Amygdala (tissue), 56 donors: ENCODE results near the gene SLC8A2.

ENCODE experiments used
- DNase-seq, 56 donors: peaks; one replicate each; lab custom pipeline; 2025; lab: John Stamatoyannopoulos, UW

SLC8A2 gene, protein sequence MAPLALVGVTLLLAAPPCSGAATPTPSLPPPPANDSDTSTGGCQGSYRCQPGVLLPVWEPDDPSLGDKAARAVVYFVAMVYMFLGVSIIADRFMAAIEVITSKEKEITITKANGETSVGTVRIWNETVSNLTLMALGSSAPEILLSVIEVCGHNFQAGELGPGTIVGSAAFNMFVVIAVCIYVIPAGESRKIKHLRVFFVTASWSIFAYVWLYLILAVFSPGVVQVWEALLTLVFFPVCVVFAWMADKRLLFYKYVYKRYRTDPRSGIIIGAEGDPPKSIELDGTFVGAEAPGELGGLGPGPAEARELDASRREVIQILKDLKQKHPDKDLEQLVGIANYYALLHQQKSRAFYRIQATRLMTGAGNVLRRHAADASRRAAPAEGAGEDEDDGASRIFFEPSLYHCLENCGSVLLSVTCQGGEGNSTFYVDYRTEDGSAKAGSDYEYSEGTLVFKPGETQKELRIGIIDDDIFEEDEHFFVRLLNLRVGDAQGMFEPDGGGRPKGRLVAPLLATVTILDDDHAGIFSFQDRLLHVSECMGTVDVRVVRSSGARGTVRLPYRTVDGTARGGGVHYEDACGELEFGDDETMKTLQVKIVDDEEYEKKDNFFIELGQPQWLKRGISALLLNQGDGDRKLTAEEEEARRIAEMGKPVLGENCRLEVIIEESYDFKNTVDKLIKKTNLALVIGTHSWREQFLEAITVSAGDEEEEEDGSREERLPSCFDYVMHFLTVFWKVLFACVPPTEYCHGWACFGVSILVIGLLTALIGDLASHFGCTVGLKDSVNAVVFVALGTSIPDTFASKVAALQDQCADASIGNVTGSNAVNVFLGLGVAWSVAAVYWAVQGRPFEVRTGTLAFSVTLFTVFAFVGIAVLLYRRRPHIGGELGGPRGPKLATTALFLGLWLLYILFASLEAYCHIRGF

DNA sequence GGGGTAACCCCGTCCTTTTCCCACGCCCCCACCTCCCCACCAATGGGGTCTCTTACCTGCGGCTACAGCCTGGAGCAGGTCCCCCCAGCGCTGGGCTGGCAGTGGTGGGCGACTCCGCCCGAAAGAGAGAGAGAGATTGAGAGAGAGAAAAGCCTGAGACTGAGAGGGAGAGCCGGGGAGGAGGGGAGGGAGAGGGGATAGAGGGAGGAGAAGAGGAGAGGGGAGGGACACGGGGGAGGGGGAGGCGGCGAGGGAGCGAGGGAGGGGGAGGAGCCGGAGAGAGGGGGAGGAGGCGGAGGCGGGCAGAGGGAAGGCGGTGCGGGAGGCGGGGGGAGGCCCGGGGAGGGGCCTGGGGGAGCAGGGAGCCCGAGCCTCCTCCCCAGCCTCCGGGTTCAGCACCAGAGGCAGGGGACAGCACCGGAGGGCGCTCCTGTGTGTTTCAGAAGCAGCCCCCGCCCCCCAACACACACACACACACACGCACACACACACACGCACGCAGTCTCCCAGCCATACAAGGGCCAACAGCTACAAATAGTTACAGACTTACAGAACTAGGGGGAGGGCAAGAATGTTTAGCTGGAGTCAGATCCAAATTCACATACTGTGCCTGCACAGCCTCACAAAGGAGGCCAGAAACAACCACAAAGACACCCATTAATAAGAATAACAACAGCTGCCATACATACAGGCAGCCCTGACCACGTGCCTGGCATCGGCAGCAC is at the start of gene SLC8A2:
Gene SLC8A2, minus strand, starts transcription at position 161 of the 725 bp plus-strand sequence. CDS start 5,490 bp downstream, outside the sequence.
- peak in 40 of 56 donors; percentile 12 to 80 (median 46) for DNase-seq

DNA sequence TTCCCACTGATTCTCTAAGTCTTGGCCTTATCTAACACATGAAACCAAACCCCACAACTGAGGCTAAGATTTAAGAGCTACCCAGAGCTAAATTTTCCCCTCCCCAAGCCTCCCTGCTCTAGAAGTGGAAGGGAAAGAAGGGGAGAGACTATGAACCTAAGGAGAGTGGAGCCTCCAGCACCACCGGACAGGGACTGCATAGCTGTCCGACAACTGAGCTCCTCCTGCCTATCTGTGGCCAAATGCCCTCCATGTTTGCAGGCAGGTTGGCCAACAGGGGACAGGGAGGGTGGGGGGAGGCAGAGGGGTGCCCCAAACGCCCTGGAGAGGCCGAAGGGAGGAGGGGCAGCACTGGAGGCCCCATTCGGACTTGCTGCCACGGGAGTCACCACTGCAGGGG is 49.1 kb upstream of the SLC8A2 start:
- no peak for DNase-seq

DNA sequence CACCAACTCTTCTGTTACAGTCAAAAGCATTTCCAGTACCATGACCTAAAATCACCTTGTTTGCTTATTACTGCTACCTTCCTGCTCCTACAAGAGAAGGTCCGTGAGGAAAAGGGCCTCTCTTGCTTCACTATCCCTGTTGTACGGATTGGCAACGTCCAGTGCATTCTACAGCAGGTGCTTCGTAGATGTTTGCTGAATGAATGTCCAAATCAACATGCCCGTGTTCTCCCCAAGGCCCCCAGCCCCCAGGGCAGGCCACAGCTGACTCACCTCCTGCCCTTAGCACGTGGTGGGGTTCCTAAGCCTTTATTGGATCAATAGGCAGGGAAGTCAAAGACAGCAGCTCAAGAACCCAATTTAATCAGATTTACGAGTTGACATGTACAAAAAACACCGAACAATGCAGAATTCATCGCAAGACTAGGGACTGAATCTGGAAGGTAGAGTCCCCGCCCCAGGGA is 48.7 kb upstream of the SLC8A2 start:
- no peak for DNase-seq

DNA sequence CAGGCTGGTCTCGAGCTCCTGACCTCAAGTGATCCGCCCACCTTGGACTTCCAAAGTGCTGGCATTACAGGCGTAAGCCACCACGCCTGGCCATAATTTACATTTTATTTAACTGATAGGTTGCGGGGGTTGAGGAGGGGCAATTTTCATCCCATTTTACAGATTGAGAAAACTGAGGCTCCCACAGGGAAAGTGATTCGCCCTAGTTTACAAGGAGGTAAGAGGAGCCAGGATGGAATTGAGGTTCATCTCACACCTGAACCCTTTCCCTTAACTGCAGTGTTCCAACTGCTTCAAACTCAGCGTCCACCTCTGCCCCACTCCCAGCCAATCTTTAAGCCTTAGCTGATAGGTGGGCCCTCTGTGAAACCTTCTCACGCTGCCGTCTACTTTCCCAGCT is 47.2 kb upstream of the SLC8A2 start:
- no peak for DNase-seq

DNA sequence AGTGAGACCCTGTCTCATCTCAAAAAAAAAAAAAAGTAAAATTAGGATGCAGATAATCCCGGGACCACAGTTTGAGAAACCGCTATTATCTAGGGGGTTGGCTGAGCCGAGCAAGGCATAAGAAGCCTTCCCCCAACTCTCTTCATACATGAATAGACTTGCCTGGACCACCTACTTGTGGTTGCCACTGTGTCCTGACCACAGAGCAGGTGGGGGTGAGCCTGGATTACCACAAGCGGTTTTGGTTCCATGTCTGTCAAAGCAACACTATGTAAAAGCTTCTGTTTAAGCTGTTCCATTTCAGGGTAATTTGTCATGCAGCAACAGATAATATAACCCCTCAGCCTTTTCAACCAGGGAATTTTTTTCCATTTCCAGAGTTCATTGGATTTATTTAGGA is 46.4 kb upstream of the SLC8A2 start:
- no peak for DNase-seq

DNA sequence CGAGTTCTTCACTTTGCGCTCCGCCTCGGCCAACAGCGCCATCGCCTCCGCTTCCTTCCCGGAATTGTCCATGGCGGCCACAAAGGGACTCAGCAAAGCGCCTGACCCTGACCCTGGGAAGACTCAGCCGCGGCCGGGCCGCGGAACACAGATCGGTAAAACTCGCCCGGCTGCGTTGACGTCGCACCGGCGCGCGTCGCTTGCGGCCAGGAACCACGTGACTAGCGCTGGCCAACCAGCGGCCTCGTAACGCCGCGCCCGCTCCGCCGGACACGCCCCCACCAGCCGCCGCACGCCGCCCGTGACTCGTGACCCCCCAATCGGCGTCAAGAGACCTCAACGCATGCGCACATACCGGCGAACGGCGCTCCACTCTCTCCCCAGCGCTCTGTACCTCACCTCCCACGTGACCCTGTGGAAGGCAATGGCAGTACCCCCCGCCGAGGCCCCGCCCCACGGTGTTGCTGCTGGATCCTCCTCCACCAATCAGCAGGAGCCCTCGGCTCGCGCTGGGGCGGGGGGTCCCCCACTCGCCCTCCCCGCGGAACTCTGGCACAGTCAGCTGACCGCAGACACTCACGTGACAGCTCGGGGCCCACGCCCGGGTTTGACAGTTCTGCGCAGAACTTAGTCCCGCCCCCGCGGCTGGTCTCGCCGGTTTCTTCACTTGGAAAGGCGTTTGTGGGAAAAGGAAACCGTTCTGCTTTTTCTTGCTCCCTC is 43.3 kb upstream of the SLC8A2 start, which contains the start of gene NAPA:
Gene NAPA, minus strand, starts transcription at position 195 of the 720 bp plus-strand sequence. Its CDS starts 123 bp downstream, at position 72.
- peak; percentile 99 to 100 (median 100) for DNase-seq

DNA sequence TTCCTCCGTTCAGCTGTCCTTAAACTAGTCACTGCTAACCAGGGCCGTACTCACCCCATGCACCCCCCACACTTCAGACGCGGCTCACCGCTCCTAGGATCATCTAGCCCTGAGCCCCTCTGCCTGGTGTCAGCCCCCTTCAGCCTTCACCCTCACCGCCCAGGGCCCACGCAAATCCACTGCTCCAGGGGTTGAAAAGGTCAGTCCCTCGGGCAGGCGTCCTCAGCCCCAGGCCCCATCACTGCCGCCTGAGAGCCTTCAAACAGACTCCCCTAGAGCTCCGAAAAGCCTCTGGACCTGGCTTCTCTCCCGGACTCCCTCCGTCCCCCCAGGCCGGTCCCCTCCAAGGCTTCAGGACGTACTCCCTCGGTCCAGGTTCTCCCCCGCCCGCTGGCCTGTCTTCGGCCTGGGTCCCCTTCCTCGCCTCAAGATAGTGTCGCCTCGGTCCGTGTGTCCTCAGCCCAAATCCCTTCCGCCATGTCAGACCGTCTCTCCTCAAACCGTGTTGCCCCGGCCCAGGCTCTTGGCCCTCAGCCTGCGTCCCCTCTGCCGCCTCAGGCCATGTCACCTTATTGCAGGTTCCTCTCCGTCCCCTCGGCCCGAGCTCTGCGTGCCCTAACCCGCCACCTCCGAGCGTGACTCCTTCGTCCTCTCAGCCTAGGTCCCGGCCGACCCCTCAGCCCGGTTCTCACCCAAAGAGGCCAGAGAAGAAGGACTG is 42.6 kb upstream of the SLC8A2 start:
- DNase-seq, result no peak

DNA sequence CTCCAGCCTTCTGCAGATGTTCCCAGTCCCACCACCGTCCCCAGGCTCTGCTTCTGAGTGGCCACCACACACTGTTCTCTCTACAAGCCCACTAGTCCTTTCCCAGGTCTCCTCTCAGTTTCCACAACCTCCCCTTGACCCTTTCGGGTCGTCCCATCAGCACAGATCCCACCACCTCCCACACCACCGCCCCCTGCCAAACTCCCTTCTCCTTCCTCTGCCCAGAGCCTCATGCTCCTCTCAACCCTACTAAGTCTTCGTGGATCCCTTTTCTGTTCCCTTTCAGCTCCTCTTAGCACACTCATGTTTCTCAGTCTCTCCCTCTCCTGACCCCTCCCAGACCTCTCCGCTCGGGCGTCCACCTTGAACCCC is 41.2 kb upstream of the SLC8A2 start:
- DNase-seq, result no peak

DNA sequence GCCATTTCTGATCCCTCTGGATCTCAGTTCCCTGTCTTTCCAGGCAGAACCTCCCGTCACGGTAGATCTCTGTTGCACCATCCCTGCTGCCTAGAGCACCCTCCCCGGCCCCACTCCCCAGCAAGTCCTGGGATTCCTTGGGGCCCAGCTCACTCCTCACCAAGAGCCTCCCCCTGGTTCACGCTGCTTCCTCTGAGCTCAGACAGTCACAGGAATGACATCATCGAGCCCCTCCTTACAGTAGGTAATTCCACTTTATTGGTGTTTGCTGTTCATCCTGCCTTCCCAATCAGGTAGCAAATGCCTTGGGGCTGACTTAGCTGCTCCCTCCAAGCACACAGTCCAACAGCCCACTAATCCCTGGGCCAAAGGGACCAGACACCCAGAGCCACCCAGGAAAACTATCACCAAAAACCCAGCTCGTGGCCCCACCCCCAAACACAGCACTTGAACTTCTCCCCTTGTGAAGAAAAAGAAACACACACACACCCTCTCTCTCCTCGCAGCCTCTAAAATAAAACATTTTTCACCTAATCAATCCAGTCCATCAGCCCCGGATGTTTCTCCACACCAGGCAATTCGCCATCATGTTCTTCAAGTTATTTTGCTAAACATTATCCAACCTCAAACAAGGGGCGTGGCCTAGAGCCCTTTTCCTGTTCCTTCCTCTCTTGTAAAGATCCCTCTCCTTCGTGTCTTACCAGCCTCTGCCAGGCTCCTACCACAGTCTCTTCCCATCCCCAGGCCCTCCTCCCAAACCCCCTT is 40.7 kb upstream of the SLC8A2 start:
- no peak for DNase-seq

DNA sequence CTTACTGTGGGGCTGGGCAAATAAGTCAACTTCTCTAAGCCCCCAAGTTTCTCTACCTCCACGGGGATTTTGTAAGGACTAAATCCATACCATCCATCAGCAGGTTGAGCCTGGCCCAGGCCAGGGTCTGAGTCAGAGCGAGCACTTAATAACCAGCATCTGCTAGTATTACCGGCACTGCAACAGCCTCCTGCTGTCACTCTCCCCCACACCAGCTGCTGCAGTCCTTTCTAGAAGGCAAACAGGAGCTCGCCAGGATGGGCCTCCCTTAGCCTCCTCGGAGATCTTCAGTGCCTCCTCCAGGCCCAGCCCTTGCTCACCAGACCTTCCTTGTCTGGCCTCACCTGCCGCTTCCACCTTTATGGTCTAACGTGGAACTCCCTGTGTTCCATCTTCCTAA is 40.0 kb upstream of the SLC8A2 start:
- peak in 6 of 56 donors; percentile 19 to 43 (median 20) for DNase-seq

DNA sequence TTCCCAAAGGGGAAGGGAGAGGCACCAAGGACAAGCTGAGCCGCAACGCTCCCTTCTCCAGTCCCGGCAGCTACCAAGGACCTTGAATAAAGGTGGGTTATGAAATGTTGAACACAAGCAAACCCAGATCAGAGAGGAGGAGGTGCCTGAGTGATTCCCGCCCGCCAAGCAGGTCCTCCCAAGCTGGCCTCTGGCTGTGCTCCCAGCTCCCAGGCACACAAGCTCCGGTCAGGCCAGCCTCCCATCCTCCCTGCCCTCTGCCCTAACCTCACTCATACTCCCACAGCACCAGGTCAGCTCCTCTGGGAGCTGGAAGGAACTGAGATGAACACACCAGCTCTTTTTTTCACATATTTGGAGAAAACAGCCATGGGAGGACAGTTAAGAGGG is 39.4 kb upstream of the SLC8A2 start:
- DNase-seq, result no peak

DNA sequence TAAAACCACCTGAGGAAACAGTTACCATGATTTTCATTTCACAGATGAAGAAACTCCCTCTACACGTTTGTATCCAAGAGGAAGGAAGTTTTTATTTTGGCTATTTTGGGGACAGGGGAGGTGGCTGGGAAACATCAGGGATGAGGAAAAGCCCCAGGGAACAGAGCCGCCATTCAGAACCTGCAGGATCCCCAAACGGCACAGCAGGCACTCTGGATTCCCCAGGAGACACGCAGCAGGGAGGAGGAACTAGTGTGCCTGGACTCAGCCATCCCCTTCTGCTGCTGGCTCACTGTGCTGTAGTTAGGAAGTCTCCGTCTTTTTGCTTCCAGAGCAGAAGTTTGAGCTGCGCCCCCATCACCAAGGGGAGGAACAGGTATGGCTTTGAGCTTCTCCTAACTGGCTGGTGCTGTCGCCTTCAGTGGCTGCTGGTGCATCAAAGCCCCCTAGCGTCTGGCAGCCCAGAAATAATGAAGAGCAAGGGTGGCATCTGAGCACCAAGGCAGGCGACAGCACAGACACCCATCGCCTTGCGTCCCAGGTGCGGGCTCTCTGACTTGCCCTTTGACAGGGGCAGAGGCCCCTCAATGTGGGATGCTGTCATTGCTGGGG is 38.9 kb upstream of the SLC8A2 start:
- peak in 2 of 56 donors; percentile 24 to 26 for DNase-seq

DNA sequence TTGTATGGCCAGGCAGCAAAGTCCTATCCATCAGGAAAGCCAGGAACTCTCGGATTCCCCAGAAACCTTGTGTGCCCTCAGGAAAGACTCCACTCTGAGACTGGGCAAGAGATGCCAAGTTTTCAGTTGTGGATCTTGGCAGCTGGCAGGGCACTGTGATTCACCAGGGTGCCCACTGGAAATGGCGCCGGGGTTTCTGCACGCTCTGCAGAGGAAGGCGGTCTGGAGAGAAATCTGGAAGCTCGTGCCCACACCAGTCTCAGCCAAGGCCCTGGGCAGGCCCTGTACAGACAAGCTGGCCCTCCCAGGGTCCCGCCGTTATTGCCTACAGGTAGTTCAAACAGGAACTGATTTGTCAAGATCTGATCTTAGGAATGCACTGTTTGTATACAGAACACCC is 38.3 kb upstream of the SLC8A2 start:
- DNase-seq, result peak in 25 of 56 donors; percentile 14 to 69 (median 36)

DNA sequence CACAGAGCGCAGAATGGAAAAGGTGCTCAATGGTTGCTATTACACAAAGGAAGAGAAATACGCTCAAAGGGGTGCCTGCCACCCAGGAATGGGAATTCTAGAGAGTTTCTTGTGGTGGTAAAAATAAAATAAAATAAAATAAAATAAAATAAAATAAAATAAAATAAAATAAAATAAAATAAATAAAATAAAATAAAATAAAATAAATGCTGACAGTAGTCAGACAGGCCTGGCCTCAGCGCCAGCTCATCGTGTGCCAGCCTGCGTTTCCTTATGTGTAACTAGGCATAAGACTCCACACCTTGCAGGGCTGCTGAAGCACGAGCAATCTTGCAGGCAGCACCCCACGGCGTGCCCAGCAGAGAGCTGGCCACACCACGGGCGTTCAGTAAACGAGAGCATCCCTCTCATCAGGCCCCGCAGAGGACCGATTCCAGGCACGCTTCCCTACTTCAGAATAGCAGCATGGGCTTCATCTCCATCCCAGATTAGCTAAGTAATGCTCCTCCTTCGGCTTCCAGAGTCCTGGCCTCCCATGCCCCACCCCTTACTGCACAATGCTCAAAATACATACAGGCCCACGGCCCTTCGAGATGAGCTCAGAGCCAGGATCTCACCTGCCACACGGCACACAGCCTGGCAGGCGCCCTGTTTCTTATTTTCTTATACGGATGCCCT is 37.6 kb upstream of the SLC8A2 start:
- no peak for DNase-seq

DNA sequence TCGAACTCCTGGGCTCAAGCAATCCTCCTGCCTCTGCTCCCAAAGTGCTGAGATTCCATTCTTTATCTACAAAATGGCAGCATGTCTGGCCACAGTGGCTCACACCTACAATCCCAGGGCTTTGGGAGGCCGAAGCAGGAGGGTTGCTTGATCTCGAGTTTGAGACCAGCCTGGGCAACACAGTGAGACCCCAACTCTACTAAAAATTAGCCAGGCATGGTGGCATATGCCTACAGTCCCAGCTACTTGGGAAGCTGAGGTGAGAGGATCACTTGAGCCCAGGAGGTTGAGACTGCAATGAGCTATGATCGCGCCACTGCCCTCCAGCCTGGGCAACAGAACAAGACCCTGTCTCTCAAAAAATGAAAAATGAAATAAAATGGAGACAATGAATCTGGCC is 37.0 kb upstream of the SLC8A2 start:
- no peak for DNase-seq

DNA sequence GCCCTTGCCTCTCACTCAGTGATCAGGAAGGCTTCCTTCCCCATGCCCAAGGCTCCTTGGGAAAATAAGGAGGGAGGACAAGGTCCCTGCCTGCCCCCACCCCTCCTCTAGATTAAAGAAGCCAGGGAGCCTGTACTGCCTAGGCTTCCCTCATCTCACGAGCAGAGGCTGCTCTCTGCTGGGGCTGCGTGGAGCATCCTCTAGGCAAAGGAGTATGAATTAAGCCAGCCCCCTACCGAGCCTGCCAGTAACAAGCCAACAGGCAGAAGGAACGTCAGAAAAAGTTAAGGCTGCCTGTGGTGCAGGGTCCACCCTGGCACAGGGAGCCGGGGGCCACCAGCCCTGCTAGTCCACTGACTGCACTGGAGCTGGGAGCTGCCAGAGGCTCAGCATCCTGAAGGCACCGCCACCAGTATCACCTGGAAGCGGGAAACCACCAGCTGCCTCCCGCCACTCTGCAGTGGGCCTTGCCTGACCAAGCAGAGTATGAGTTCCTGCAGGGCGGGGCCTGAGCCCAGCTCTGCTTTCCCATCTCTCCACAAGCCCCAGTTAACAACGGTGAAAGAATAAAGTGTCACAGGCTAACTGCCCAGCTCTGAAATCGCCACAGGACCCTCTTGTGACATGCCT is 36.3 kb upstream of the SLC8A2 start:
- DNase-seq, result peak in 17 of 56 donors; percentile 12 to 54 (median 30)

DNA sequence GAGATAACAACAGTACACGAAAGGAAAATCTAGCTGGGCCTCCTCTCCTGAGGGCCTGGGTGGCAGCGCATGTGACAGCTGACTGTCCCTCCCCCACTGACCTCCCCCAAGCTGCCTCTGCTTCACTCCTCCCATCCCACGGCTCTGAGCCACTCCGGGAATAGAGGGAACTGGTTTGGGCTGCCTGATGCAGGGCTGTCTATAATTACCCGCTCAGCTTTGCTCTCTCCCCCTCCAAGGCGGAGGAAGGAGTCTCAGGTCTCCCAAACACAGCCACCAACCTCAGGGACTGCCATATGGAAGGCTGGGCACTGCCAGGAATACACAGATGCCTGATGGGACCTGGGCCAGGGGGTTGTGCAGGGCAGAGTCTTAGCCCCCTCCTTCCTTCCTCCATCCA is 35.3 kb upstream of the SLC8A2 start:
- DNase-seq, result peak in 23 of 56 donors; percentile 12 to 78 (median 41)
